HepG2 (cell line): Measurements from ENCODE around the gene MBNL3. TPM values are rescaled to one million over a fixed set of nuclear protein-coding genes. Genes with fewer than 3 reads are reported as not detected.

Source experiments
- ARNT ChIP-seq: fragments of 450-650 bp; IDR thresholded peaks from 2 replicates; pipeline ENCODE4 v1.6.1; 2017
- GTF2F1 ChIP-seq: fragments of 150-350 bp; IDR thresholded peaks from 2 replicates; pipeline ENCODE4 v1.6.1; 2014; ENCODE audit warnings: low read length
- HNF1B ChIP-seq: sonication (generic); formaldehyde crosslinking; IDR thresholded peaks from 2 replicates; pipeline ENCODE4 v1.5.1; 2020; ENCODE audit warnings: mild to moderate bottlenecking, moderate library complexity, missing genetic modification reagents
- MATR3 ChIP-seq: sonication (generic); formaldehyde crosslinking; IDR thresholded peaks from 2 replicates; pipeline ENCODE4 v1.4.0; 2020; ENCODE audit warnings: missing genetic modification reagents
- PBX2 ChIP-seq: IDR thresholded peaks from 2 replicates; pipeline ENCODE4 v1.6.1; 2016; ENCODE audit warnings: control low read depth
- RAD51 ChIP-seq: fragments of 450-650 bp; IDR thresholded peaks from 2 replicates; pipeline ENCODE4 v1.6.1; 2016; ENCODE audit warnings: borderline replicate concordance
- RFXAP ChIP-seq: sonication (generic); formaldehyde crosslinking; IDR thresholded peaks from 2 replicates; pipeline ENCODE4 v1.4.0; 2020; ENCODE audit warnings: missing genetic modification reagents, borderline replicate concordance
- TCF7 ChIP-seq: sonication (generic); IDR thresholded peaks from 2 replicates; pipeline ENCODE4 v1.6.1; 2016; ENCODE audit warnings: antibody characterized with exemption, low read depth
- ZBTB10 ChIP-seq: sonication (generic); formaldehyde crosslinking; IDR thresholded peaks from 2 replicates; pipeline ENCODE4 v1.4.0; 2020; ENCODE audit warnings: missing genetic modification reagents, borderline replicate concordance
- ZFP1 ChIP-seq: IDR thresholded peaks from 2 replicates; pipeline ENCODE4 v1.6.1; 2016
- ZMYM2 ChIP-seq: sonication (generic); formaldehyde crosslinking; IDR thresholded peaks from 2 replicates; pipeline ENCODE4 v1.8.0; 2022; ENCODE audit warnings: mild to moderate bottlenecking, missing genetic modification reagents
- ZMYM4 ChIP-seq: sonication (generic); formaldehyde crosslinking; IDR thresholded peaks from 2 replicates; pipeline ENCODE4 v1.8.1; 2023; ENCODE audit warnings: mild to moderate bottlenecking, missing genetic modification reagents
- ZNF180 ChIP-seq: sonication (generic); formaldehyde crosslinking; IDR thresholded peaks from 2 replicates; pipeline ENCODE4 v1.4.0; 2020; ENCODE audit warnings: low read depth, missing genetic modification reagents, borderline replicate concordance
- ZNF230 ChIP-seq: sonication (generic); formaldehyde crosslinking; IDR thresholded peaks from 2 replicates; pipeline ENCODE4 v1.4.0; 2020; ENCODE audit warnings: mild to moderate bottlenecking, missing genetic modification reagents
- ZNF724P ChIP-seq: sonication (generic); formaldehyde crosslinking; IDR thresholded peaks from 2 replicates; pipeline ENCODE4 v1.8.0; 2022; ENCODE audit warnings: missing genetic modification reagents, borderline replicate concordance
- ZNF747 ChIP-seq: sonication (generic); formaldehyde crosslinking; IDR thresholded peaks from 2 replicates; pipeline ENCODE4 v1.8.1; 2023; ENCODE audit warnings: missing genetic modification reagents, mild to moderate bottlenecking, borderline replicate concordance
- ZSCAN12 ChIP-seq: sonication (generic); formaldehyde crosslinking; IDR thresholded peaks from 2 replicates; pipeline ENCODE4 v1.9.0; 2021; ENCODE audit warnings: mild to moderate bottlenecking, missing genetic modification reagents
- ZXDC ChIP-seq: sonication (generic); formaldehyde crosslinking; IDR thresholded peaks from 2 replicates; pipeline ENCODE4 v1.5.0; 2020; ENCODE audit warnings: mild to moderate bottlenecking, missing genetic modification reagents
- polyA plus RNA-seq, 8 experiments: library from polyadenylated mRNA; depleted of rRNA in 3 of 8; stranded (reverse) in 7 of 8; unstranded in 1 of 8; fragments of >200 nt; fragmentation: Illumina TruSeq in 4 of 8; extraction: Trizol in 4 of 8; gene quantifications; 2 replicates each; pipeline versions ENCODE4 v1.2.1 to v1.2.3, GENCODE V29; 2011 to 2016; ENCODE audit warnings: low read depth in 4 of 8, missing spikeins in 1 of 8, mixed read lengths in 1 of 8; ENCODE audit not compliant: insufficient read depth in 1 of 8
- total RNA-seq, 5 experiments: library from RNA; depleted of rRNA; stranded (reverse); fragments of >200 nt; fragmentation: Illumina TruSeq; extraction: Trizol; gene quantifications; 2 replicates each; pipeline ENCODE4 v1.2.3, GENCODE V29; 2016; ENCODE audit warnings: low read depth in 1 of 5
- TF ChIP-seq, protein P1 (sequence below): sonication (generic); formaldehyde crosslinking; IDR thresholded peaks from 2 replicates; pipeline ENCODE4 v1.8.1; 2023; ENCODE audit warnings: mild to moderate bottlenecking, missing genetic modification reagents

Gene MBNL3
- total and polyA plus RNA-seq, 2 of the 13 experiments (the other 11 are each of a cell fraction or from before 2014, with no cell fraction given): 155 to 257 TPM

- TF ChIP-seq ZMYM4: peak; percentile 89
- TF ChIP-seq ZNF724P (CRISPR knock-in tag): no peak
- no peak for TF ChIP-seq ZBTB10 (CRISPR knock-in tag)
- peak; percentile 51; the same call in 1 of the 2 replicates for TF ChIP-seq HNF1B (CRISPR knock-in tag)
- no peak for TF ChIP-seq ZNF747 (CRISPR knock-in tag)
- TF ChIP-seq ZNF230 (CRISPR knock-in tag): no peak
- TF ChIP-seq RFXAP (CRISPR knock-in tag): no peak
- TF ChIP-seq, protein P1, sequence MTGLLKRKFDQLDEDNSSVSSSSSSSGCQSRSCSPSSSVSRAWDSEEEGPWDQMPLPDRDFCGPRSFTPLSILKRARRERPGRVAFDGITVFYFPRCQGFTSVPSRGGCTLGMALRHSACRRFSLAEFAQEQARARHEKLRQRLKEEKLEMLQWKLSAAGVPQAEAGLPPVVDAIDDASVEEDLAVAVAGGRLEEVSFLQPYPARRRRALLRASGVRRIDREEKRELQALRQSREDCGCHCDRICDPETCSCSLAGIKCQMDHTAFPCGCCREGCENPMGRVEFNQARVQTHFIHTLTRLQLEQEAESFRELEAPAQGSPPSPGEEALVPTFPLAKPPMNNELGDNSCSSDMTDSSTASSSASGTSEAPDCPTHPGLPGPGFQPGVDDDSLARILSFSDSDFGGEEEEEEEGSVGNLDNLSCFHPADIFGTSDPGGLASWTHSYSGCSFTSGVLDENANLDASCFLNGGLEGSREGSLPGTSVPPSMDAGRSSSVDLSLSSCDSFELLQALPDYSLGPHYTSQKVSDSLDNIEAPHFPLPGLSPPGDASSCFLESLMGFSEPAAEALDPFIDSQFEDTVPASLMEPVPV (CRISPR knock-in tag): no peak
- TF ChIP-seq ZFP1: no peak
- TF ChIP-seq ZSCAN12 (CRISPR knock-in tag): no peak
- no peak for TF ChIP-seq RAD51
- TF ChIP-seq ZNF180: no peak
- no peak for TF ChIP-seq MATR3 (CRISPR knock-in tag)
- no peak for TF ChIP-seq GTF2F1
- no peak for TF ChIP-seq PBX2 (CRISPR knock-in tag)
- no peak for TF ChIP-seq ZXDC
- TF ChIP-seq ARNT: no peak
- TF ChIP-seq TCF7: no peak
- TF ChIP-seq ZMYM2 (CRISPR knock-in tag): peak; percentile 43; the same call in 1 of the 2 replicates
Measured at GRCh38 chrX:132413459-132413858, 75.4 kb downstream of the MBNL3 start (continued).
